CD4-positive, alpha-beta T cell (primary cell): ENCODE data around the gene LRP8. TPM values are rescaled to one million over a fixed set of nuclear protein-coding genes. Genes with fewer than 3 reads are reported as not detected.

ENCODE experiments used
- ATAC-seq: fragments of 200-7000 bp; cut with Tn5 transposase; one replicate; pipeline ENCODE4 v1.10.0; 2022; ENCODE audit warnings: mild to moderate bottlenecking; ENCODE audit not compliant: poor library complexity
- CTCF ChIA-PET: fragments of 350-600 bp; sonication (Branson Sonifier 250); formaldehyde crosslinking; loops from one replicate; lab custom pipeline; 2021; ENCODE audit warnings: antibody characterized with exemption, inconsistent platforms; lab: Charles Lee
- POLR2A ChIA-PET: fragments of 350-600 bp; sonication (Branson Sonifier 250); formaldehyde crosslinking; loops from one replicate; lab custom pipeline; 2021; ENCODE audit warnings: antibody characterized with exemption, inconsistent platforms; lab: Charles Lee
- DNase-seq, 14 experiments: peaks; one replicate each; pipeline ENCODE4 v3.0.0-alpha.2; 2013 to 2020; ENCODE audit warnings: mixed read lengths in 2 of 14
- H3K27ac ChIP-seq, 2 donors: one replicate each; pipeline versions ENCODE4 v1.5.1 to v1.7.0; 2013; ENCODE audit warnings: low read length in 2 of 2, low read depth in 1 of 2, mild to moderate bottlenecking in 1 of 2
- H3K27me3 ChIP-seq, 2 experiments: 1 replicate in 1 of 2; 2 replicates in 1 of 2; pipeline versions ENCODE4 v1.6.1 to v1.7.0; 2013; ENCODE audit warnings: low read length in 2 of 2, control low read depth in 1 of 2, mild to moderate bottlenecking in 1 of 2, moderate library complexity in 1 of 2; ENCODE audit not compliant: insufficient read depth in 2 of 2, control insufficient read depth in 1 of 2
- H3K36me3 ChIP-seq: one replicate; pipeline ENCODE4 v1.6.1; 2013; ENCODE audit warnings: low read length, control low read depth; ENCODE audit not compliant: insufficient read depth
- H3K4me1 ChIP-seq: one replicate; pipeline ENCODE4 v1.6.1; 2013; ENCODE audit warnings: low read length, control low read depth; ENCODE audit not compliant: insufficient read depth
- H3K4me3 ChIP-seq: one replicate; pipeline ENCODE4 v1.5.1; 2013; ENCODE audit warnings: mild to moderate bottlenecking, low read length, moderate library complexity
- H3K9me3 ChIP-seq, 2 experiments: 1 replicate in 1 of 2; 2 replicates in 1 of 2; pipeline versions ENCODE4 v1.6.1 to v1.7.0; 2013; ENCODE audit warnings: low read length in 2 of 2, mild to moderate bottlenecking in 2 of 2, control low read depth in 1 of 2, moderate library complexity in 1 of 2; ENCODE audit not compliant: control insufficient read depth in 1 of 2, insufficient read depth in 1 of 2
- H3K27ac Mint-ChIP-seq: one replicate; pipeline ENCODE4 v1.8.0; 2020; ENCODE audit warnings: mixed read lengths
- H3K27me3 Mint-ChIP-seq: one replicate; pipeline ENCODE4 v1.8.0; 2021; ENCODE audit warnings: mixed read lengths
- H3K36me3 Mint-ChIP-seq: one replicate; pipeline ENCODE4 v1.8.0; 2021; ENCODE audit warnings: low read depth, mixed read lengths
- H3K4me1 Mint-ChIP-seq: one replicate; pipeline ENCODE4 v1.8.0; 2021; ENCODE audit warnings: low read depth, mixed read lengths
- H3K4me3 Mint-ChIP-seq: one replicate; pipeline ENCODE4 v1.8.0; 2020; ENCODE audit warnings: mild to moderate bottlenecking, mixed read lengths
- H3K9me3 Mint-ChIP-seq: one replicate; pipeline ENCODE4 v1.8.0; 2020; ENCODE audit warnings: mixed read lengths
- intact Hi-C, 2 experiments: fragments of 100-400 bp; cut with DNase I in 1 of 2; cut with micrococcal nuclease in 1 of 2; formaldehyde crosslinking; loops; one replicate each; pipeline versions ENCODE4 v1.15.1 to v1.9.0; 2023 to 2025; cut with DNase I, micrococcal nuclease
- total RNA-seq, 174 experiments: library from RNA in 2 of 174; stranded (reverse) in 2 of 174; gene quantifications; one replicate each; pipeline ENCODE4 v1.2.3 and lab custom pipeline; 2021 to 2026
- TF ChIP-seq, protein P1 (sequence below): fragments of 200-600 bp; IDR thresholded peaks from one replicate; pipeline ENCODE4 v1.8.0; 2022; ENCODE audit warnings: antibody characterized with exemption, mild to moderate bottlenecking

LRP8 gene
- total RNA-seq, 2 experiments from 2014 or later, result 8.1 to 11.5 TPM

DNA sequence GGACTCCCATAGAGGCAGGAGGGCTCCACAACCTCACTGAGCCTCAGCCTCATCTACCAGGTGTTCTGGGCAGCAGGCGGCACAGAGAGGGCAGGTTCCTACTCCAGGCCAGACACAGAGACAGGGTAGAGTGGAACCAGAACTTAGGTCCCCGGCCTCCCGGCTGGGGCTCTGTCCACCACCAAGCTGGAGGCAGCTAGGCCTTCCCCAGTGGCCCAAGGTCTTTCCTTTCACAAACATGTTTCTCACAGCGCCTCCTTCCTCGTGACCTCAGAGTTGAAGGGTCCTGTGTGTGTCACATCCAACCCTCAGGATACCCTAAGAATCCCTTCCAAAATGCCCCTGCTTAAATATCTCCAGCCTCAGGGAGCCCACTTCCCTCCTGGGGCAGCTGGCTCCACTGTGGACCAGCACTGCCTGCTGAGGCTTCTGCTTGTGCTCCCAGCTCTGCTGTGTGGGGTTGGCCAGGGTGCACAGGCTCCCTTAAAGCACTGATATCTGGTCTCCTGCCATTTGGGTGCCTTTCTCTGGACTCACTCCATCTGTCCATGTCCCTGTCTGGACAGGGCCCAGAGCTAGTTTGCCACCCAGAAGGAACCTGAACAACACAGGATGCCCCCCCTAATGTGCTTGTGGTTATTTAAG, 56.3 kb downstream of the LRP8 start:
- H3K9me3 ChIP-seq, result no peaks in the 10 kb centered on the region
- H3K36me3 ChIP-seq, result peaks cover 7% of the 10 kb centered on the region
- no peak overlapping the region for H3K4me3 ChIP-seq
- Mint-ChIP-seq H3K27me3 (no peaks in the 10 kb centered on the region), H3K4me3 (no peak overlapping the region), H3K36me3 (no peaks in the 10 kb centered on the region), H3K4me1 (no peaks in the 10 kb centered on the region), H3K9me3 (no peaks in the 10 kb centered on the region), H3K27ac (no peak overlapping the region)
- ATAC-seq (no peak), DNase-seq (no peak)
- POLR2A ChIA-PET, result no interaction called here
- CTCF ChIA-PET, result interaction anchor here (0.5 to 1.1 kb wide), 2 partner anchors 184 to 206 kb away, joined by 3 read pairs; no protein-coding TSS in a partner anchor
- no peaks in the 10 kb centered on the region for H3K27me3 ChIP-seq
- intact Hi-C loops, result no loop called here
- TF ChIP-seq, protein P1, sequence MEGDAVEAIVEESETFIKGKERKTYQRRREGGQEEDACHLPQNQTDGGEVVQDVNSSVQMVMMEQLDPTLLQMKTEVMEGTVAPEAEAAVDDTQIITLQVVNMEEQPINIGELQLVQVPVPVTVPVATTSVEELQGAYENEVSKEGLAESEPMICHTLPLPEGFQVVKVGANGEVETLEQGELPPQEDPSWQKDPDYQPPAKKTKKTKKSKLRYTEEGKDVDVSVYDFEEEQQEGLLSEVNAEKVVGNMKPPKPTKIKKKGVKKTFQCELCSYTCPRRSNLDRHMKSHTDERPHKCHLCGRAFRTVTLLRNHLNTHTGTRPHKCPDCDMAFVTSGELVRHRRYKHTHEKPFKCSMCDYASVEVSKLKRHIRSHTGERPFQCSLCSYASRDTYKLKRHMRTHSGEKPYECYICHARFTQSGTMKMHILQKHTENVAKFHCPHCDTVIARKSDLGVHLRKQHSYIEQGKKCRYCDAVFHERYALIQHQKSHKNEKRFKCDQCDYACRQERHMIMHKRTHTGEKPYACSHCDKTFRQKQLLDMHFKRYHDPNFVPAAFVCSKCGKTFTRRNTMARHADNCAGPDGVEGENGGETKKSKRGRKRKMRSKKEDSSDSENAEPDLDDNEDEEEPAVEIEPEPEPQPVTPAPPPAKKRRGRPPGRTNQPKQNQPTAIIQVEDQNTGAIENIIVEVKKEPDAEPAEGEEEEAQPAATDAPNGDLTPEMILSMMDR, result no peak
- no peak overlapping the region for H3K27ac ChIP-seq
- H3K4me1 ChIP-seq, result no peaks in the 10 kb centered on the region

DNA sequence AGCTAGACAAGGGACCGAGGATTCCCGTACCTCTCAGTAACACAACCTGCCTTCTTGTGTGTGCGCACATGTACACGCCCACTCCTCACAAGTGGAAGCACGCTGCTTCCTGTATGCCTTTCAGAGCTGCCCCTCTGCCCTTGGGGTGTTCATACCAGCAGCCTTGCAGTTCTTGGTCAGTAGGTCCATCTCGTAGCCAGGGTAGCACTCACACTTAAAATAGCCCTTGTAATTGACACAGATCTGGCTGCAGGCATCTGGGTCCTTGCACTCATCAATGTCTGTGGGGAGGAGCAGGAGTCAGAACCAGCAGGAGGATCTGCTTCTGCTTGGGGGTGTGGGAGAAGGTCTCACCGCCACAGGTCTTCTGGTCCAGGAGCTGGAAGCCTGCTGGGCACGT, 57.0 kb downstream of the LRP8 start:
- Mint-ChIP-seq H3K4me3 (no peak overlapping the region), H3K9me3 (no peaks in the 10 kb centered on the region), H3K36me3 (no peaks in the 10 kb centered on the region), H3K27ac (no peak overlapping the region), H3K27me3 (no peaks in the 10 kb centered on the region), H3K4me1 (no peaks in the 10 kb centered on the region)
- Histone ChIP-seq H3K9me3 (no peaks in the 10 kb centered on the region), H3K4me3 (no peak overlapping the region), H3K36me3 (peaks cover 6% of the 10 kb centered on the region), H3K4me1 (no peaks in the 10 kb centered on the region), H3K27me3 (no peaks in the 10 kb centered on the region), H3K27ac (no peak overlapping the region)
- ATAC-seq, result no peak
- TF ChIP-seq, protein P1, result no peak
- no peak for DNase-seq
- ChIA-PET POLR2A (no interaction called here), CTCF (interaction anchor here (1.1 kb wide), 1 partner anchor 207 kb away, joined by 3 read pairs; no protein-coding TSS in a partner anchor)
- intact Hi-C loops, result no loop called here

DNA sequence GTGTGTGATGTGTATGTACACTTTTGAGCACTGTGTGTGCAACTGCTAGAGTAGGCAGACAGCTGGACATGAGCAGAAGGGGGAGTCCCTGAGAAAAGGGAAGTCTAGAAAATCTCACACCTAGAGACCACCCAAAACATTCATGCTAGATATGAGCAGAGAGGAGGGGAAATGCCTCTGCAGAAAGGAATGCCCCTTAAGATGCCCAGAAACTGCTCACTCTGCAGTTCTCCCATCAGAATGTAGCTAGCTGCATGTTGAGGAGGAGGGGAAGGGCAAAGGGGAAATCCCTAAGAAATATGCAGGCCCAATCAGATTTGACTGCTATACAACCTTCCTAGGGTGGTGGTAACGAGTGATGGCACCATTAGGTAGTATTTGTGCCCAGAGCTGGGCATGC, 57.8 kb downstream of the LRP8 start:
- ChIA-PET POLR2A (no interaction called here), CTCF (no interaction called here)
- H3K9me3 Mint-ChIP-seq, result no peaks in the 10 kb centered on the region
- no peaks in the 10 kb centered on the region for H3K27me3 ChIP-seq
- H3K27me3 Mint-ChIP-seq, result no peaks in the 10 kb centered on the region
- H3K27ac ChIP-seq, result no peak overlapping the region
- no peak for ATAC-seq
- H3K36me3 Mint-ChIP-seq, result peaks cover 3% of the 10 kb centered on the region
- intact Hi-C loops, result no loop called here
- no peak overlapping the region for H3K4me3 Mint-ChIP-seq
- no peak overlapping the region for H3K4me3 ChIP-seq
- H3K4me1 ChIP-seq, result no peaks in the 10 kb centered on the region
- TF ChIP-seq, protein P1, result no peak
- no peak for DNase-seq
- no peaks in the 10 kb centered on the region for H3K9me3 ChIP-seq
- H3K36me3 ChIP-seq, result peaks cover 5% of the 10 kb centered on the region
- no peak overlapping the region for H3K27ac Mint-ChIP-seq
- H3K4me1 Mint-ChIP-seq, result no peaks in the 10 kb centered on the region
